ENCODE measurements around the gene PTN. TPM values are rescaled to one million over a fixed set of nuclear protein-coding genes. Genes with fewer than 3 reads are reported as not detected.
A peak's percentile ranks its signal among the peaks of the same experiment; 100 is the strongest.

Gene PTN
- total and polyA plus RNA-seq, 5 donors from 2014 or later = 0.15 TPM; not detected in 4

- no peaks in the 10 kb centered on the region for H3K27me3 Mint-ChIP-seq
- H3K4me1 Mint-ChIP-seq = no peaks in the 10 kb centered on the region
- peaks cover 6 to 19% (median 13%) of the 10 kb centered on the region in 7 donors for H3K9me3 Mint-ChIP-seq
- Histone ChIP-seq H3K9me3 (ENCODE audit: control insufficient read depth in 2 of 2, low read length in 2 of 2) (peaks cover 2 to 13% of the 10 kb centered on the region in 2 experiments), H3K4me1 (ENCODE audit: control insufficient read depth, insufficient read depth, low read length, poor library complexity, severe bottlenecking) (no peaks in the 10 kb centered on the region), H3K27ac (ENCODE audit: insufficient read depth, low read length, poor library complexity, severe bottlenecking) (no peak overlapping the region), H3K4me3 (ENCODE audit: low read depth, low read length) (no peak overlapping the region), H3K27me3 (ENCODE audit: control insufficient read depth, insufficient read depth, low read length) (no peaks in the 10 kb centered on the region), H3K36me3 (ENCODE audit: control insufficient read depth, insufficient read depth, low read length) (no peaks in the 10 kb centered on the region)
- ATAC-seq (ENCODE audit: low read depth in 2 of 2) (no peak), DNase-seq (no peak)
- H3K27ac Mint-ChIP-seq = no peak overlapping the region
- H3K4me3 Mint-ChIP-seq = no peak overlapping the region
- H3K36me3 Mint-ChIP-seq = no peaks in the 10 kb centered on the region
Measured at GRCh38 chr7:137363683-137364082, 20.1 kb upstream of the PTN start.

GRCh38 chr7:137360087-137360679 is 16.6 kb upstream of the PTN start:
- Histone ChIP-seq H3K9me3 (ENCODE audit: control insufficient read depth in 2 of 2, low read length in 2 of 2) (peaks cover 2 to 13% of the 10 kb centered on the region in 2 experiments), H3K36me3 (ENCODE audit: control insufficient read depth, insufficient read depth, low read length) (no peaks in the 10 kb centered on the region), H3K27me3 (ENCODE audit: control insufficient read depth, insufficient read depth, low read length) (no peaks in the 10 kb centered on the region), H3K27ac (ENCODE audit: insufficient read depth, low read length, poor library complexity, severe bottlenecking) (no peak overlapping the region), H3K4me1 (ENCODE audit: control insufficient read depth, insufficient read depth, low read length, poor library complexity, severe bottlenecking) (no peaks in the 10 kb centered on the region), H3K4me3 (ENCODE audit: low read depth, low read length) (no peak overlapping the region)
- H3K36me3 Mint-ChIP-seq = no peaks in the 10 kb centered on the region
- no peaks in the 10 kb centered on the region for H3K4me1 Mint-ChIP-seq
- DNase-seq (no peak), ATAC-seq (ENCODE audit: low read depth in 2 of 2) (no peak)
- H3K27me3 Mint-ChIP-seq = no peaks in the 10 kb centered on the region
- no peak overlapping the region for H3K27ac Mint-ChIP-seq
- H3K4me3 Mint-ChIP-seq = no peak overlapping the region
- H3K9me3 Mint-ChIP-seq = peaks cover 6 to 20% (median 9%) of the 10 kb centered on the region in 7 donors

- H3K9me3 Mint-ChIP-seq = peaks cover 0 to 5% (median 3%) of the 10 kb centered on the region in 7 donors
- no peaks in the 10 kb centered on the region for H3K27me3 ChIP-seq (ENCODE audit: control insufficient read depth, insufficient read depth, low read length)
- no peak overlapping the region for H3K4me3 Mint-ChIP-seq
- no peaks in the 10 kb centered on the region for H3K36me3 Mint-ChIP-seq
- ATAC-seq (ENCODE audit: low read depth in 2 of 2) (no peak), DNase-seq (no peak)
- no peak overlapping the region for H3K27ac ChIP-seq (ENCODE audit: insufficient read depth, low read length, poor library complexity, severe bottlenecking)
- no peaks in the 10 kb centered on the region for H3K27me3 Mint-ChIP-seq
- no peaks in the 10 kb centered on the region for H3K36me3 ChIP-seq (ENCODE audit: control insufficient read depth, insufficient read depth, low read length)
- no peak overlapping the region for H3K27ac Mint-ChIP-seq
- H3K4me3 ChIP-seq (ENCODE audit: low read depth, low read length) = no peak overlapping the region
- peaks cover 0 to 2% of the 10 kb centered on the region in 2 experiments for H3K9me3 ChIP-seq (ENCODE audit: control insufficient read depth in 2 of 2, low read length in 2 of 2)
- no peaks in the 10 kb centered on the region for H3K4me1 ChIP-seq (ENCODE audit: control insufficient read depth, insufficient read depth, low read length, poor library complexity, severe bottlenecking)
- no peaks in the 10 kb centered on the region for H3K4me1 Mint-ChIP-seq
Measured at GRCh38 chr7:137354961-137355360, 11.4 kb upstream of the PTN start.

- Histone ChIP-seq H3K27ac (ENCODE audit: insufficient read depth, low read length, poor library complexity, severe bottlenecking) (no peak overlapping the region), H3K4me3 (ENCODE audit: low read depth, low read length) (no peak overlapping the region), H3K9me3 (ENCODE audit: control insufficient read depth in 2 of 2, low read length in 2 of 2) (peaks cover 0 to 1% of the 10 kb centered on the region in 2 experiments), H3K4me1 (ENCODE audit: control insufficient read depth, insufficient read depth, low read length, poor library complexity, severe bottlenecking) (no peaks in the 10 kb centered on the region), H3K27me3 (ENCODE audit: control insufficient read depth, insufficient read depth, low read length) (no peaks in the 10 kb centered on the region), H3K36me3 (ENCODE audit: control insufficient read depth, insufficient read depth, low read length) (no peaks in the 10 kb centered on the region)
- peaks cover 0 to 5% (median 3%) of the 10 kb centered on the region in 7 donors for H3K9me3 Mint-ChIP-seq
- H3K27ac Mint-ChIP-seq = no peak overlapping the region
- H3K4me3 Mint-ChIP-seq = no peak overlapping the region
- ATAC-seq (ENCODE audit: low read depth in 2 of 2) (no peak), DNase-seq (no peak)
- H3K4me1 Mint-ChIP-seq = no peaks in the 10 kb centered on the region
- no peaks in the 10 kb centered on the region for H3K27me3 Mint-ChIP-seq
- no peaks in the 10 kb centered on the region for H3K36me3 Mint-ChIP-seq
Measured at GRCh38 chr7:137354396-137354795, 10.9 kb upstream of the PTN start.

GRCh38 chr7:137351941-137352340 is 8.4 kb upstream of the PTN start:
- H3K9me3 ChIP-seq (ENCODE audit: control insufficient read depth in 2 of 2, low read length in 2 of 2) = no peaks in the 10 kb centered on the region
- H3K36me3 ChIP-seq (ENCODE audit: control insufficient read depth, insufficient read depth, low read length) = no peaks in the 10 kb centered on the region
- H3K4me1 ChIP-seq (ENCODE audit: control insufficient read depth, insufficient read depth, low read length, poor library complexity, severe bottlenecking) = no peaks in the 10 kb centered on the region
- H3K27ac Mint-ChIP-seq = no peak overlapping the region
- H3K27ac ChIP-seq (ENCODE audit: insufficient read depth, low read length, poor library complexity, severe bottlenecking) = no peak overlapping the region
- no peak for ATAC-seq (ENCODE audit: low read depth in 2 of 2)
- no peaks in the 10 kb centered on the region for H3K36me3 Mint-ChIP-seq
- H3K27me3 Mint-ChIP-seq = no peaks in the 10 kb centered on the region
- DNase-seq = no peak
- no peaks in the 10 kb centered on the region for H3K27me3 ChIP-seq (ENCODE audit: control insufficient read depth, insufficient read depth, low read length)
- H3K4me1 Mint-ChIP-seq = no peaks in the 10 kb centered on the region
- H3K4me3 Mint-ChIP-seq = no peak overlapping the region
- H3K9me3 Mint-ChIP-seq = peaks cover 0 to 5% (median under 1%) of the 10 kb centered on the region in 7 donors
- no peak overlapping the region for H3K4me3 ChIP-seq (ENCODE audit: low read depth, low read length)

- H3K36me3 ChIP-seq (ENCODE audit: control insufficient read depth, insufficient read depth, low read length) = no peaks in the 10 kb centered on the region
- H3K4me3 ChIP-seq (ENCODE audit: low read depth, low read length) = no peak overlapping the region
- ATAC-seq (ENCODE audit: low read depth in 2 of 2) = no peak
- no peak for DNase-seq
- H3K4me1 Mint-ChIP-seq = no peaks in the 10 kb centered on the region
- H3K9me3 Mint-ChIP-seq = peaks cover 0 to 7% (median 1%) of the 10 kb centered on the region in 7 donors
- H3K27me3 ChIP-seq (ENCODE audit: control insufficient read depth, insufficient read depth, low read length) = no peaks in the 10 kb centered on the region
- H3K27me3 Mint-ChIP-seq = no peaks in the 10 kb centered on the region
- H3K36me3 Mint-ChIP-seq = no peaks in the 10 kb centered on the region
- no peaks in the 10 kb centered on the region for H3K4me1 ChIP-seq (ENCODE audit: control insufficient read depth, insufficient read depth, low read length, poor library complexity, severe bottlenecking)
- H3K27ac ChIP-seq (ENCODE audit: insufficient read depth, low read length, poor library complexity, severe bottlenecking) = no peak overlapping the region
- H3K9me3 ChIP-seq (ENCODE audit: control insufficient read depth in 2 of 2, low read length in 2 of 2) = no peaks in the 10 kb centered on the region
- no peak overlapping the region for H3K4me3 Mint-ChIP-seq
- no peak overlapping the region for H3K27ac Mint-ChIP-seq
Measured at GRCh38 chr7:137345799-137346449, 2.4 kb upstream of the PTN start.

GRCh38 chr7:137342828-137343261 is 688 bp downstream of the PTN start:
- H3K9me3 Mint-ChIP-seq = peaks cover 0 to 7% (median 1%) of the 10 kb centered on the region in 7 donors
- no peaks in the 10 kb centered on the region for H3K36me3 ChIP-seq (ENCODE audit: control insufficient read depth, insufficient read depth, low read length)
- H3K4me1 Mint-ChIP-seq = no peaks in the 10 kb centered on the region
- no peak overlapping the region for H3K4me3 ChIP-seq (ENCODE audit: low read depth, low read length)
- no peaks in the 10 kb centered on the region for H3K4me1 ChIP-seq (ENCODE audit: control insufficient read depth, insufficient read depth, low read length, poor library complexity, severe bottlenecking)
- no peaks in the 10 kb centered on the region for H3K27me3 ChIP-seq (ENCODE audit: control insufficient read depth, insufficient read depth, low read length)
- H3K27me3 Mint-ChIP-seq = peaks cover 4% of the 10 kb centered on the region
- no peak for DNase-seq
- H3K27ac Mint-ChIP-seq = no peak overlapping the region
- ATAC-seq (ENCODE audit: low read depth in 2 of 2) = peak in 1 of 2 donors; percentile 16
- H3K4me3 Mint-ChIP-seq = no peak overlapping the region
- no peaks in the 10 kb centered on the region for H3K36me3 Mint-ChIP-seq
- H3K27ac ChIP-seq (ENCODE audit: insufficient read depth, low read length, poor library complexity, severe bottlenecking) = no peak overlapping the region
- no peaks in the 10 kb centered on the region for H3K9me3 ChIP-seq (ENCODE audit: control insufficient read depth in 2 of 2, low read length in 2 of 2)

- Mint-ChIP-seq H3K27me3 (peaks cover 4% of the 10 kb centered on the region), H3K36me3 (no peaks in the 10 kb centered on the region), H3K27ac (no peak overlapping the region)
Measured at GRCh38 chr7:137342265-137342664, 1.3 kb downstream of the PTN start.

More at GRCh38 chr7:137342265-137342664, 1.3 kb downstream of the PTN start:
- no peak for DNase-seq
- no peak for ATAC-seq (ENCODE audit: low read depth in 2 of 2)
- H3K4me1 Mint-ChIP-seq = no peaks in the 10 kb centered on the region
- Histone ChIP-seq H3K4me3 (ENCODE audit: low read depth, low read length) (no peak overlapping the region), H3K4me1 (ENCODE audit: control insufficient read depth, insufficient read depth, low read length, poor library complexity, severe bottlenecking) (no peaks in the 10 kb centered on the region), H3K36me3 (ENCODE audit: control insufficient read depth, insufficient read depth, low read length) (no peaks in the 10 kb centered on the region), H3K27me3 (ENCODE audit: control insufficient read depth, insufficient read depth, low read length) (no peaks in the 10 kb centered on the region), H3K27ac (ENCODE audit: insufficient read depth, low read length, poor library complexity, severe bottlenecking) (no peak overlapping the region), H3K9me3 (ENCODE audit: control insufficient read depth in 2 of 2, low read length in 2 of 2) (no peaks in the 10 kb centered on the region)
- H3K4me3 Mint-ChIP-seq = no peak overlapping the region
- peaks cover 0 to 7% (median 1%) of the 10 kb centered on the region in 7 donors for H3K9me3 Mint-ChIP-seq

Measured in CD4-positive, CD25-positive, alpha-beta regulatory T cell (primary cell).